TTC549 (cell line): ENCODE data around the gene NBDY.
"Not testable (repeated sequence)": the region's sequence is repeated elsewhere in the genome, so short reads cannot be mapped to it uniquely, and the experiment has no call there.

Experiments used
- FAIRE-seq: peaks from 2 replicates; lab custom pipeline; 2012; peaks lifted over from hg19 to GRCh38; lab: Jason Lieb, UNC

The NBDY gene

GRCh38 chrX:56802921-56803849 is 74.1 kb downstream of the NBDY start:
- FAIRE-seq, result peak; percentile 34

GRCh38 chrX:56803850-56804681 is 75.0 kb downstream of the NBDY start:
- FAIRE-seq, result no peak

- no peak for FAIRE-seq
Measured at GRCh38 chrX:56804867-56805266, 75.8 kb downstream of the NBDY start.

GRCh38 chrX:56805399-56805798 is 76.4 kb downstream of the NBDY start:
- FAIRE-seq, result no peak

GRCh38 chrX:56806176-56806575 is 77.1 kb downstream of the NBDY start:
- not testable (repeated sequence) for FAIRE-seq

GRCh38 chrX:56811599-56811998 is 82.6 kb downstream of the NBDY start:
- FAIRE-seq, result no peak

GRCh38 chrX:56812515-56813105 is 83.6 kb downstream of the NBDY start:
- FAIRE-seq, result no peak

- FAIRE-seq, result no peak
Measured at GRCh38 chrX:56813318-56813837, 84.3 kb downstream of the NBDY start.

- FAIRE-seq, result no peak
Measured at GRCh38 chrX:56817179-56817578, 88.1 kb downstream of the NBDY start.

- FAIRE-seq, result no peak
Measured at GRCh38 chrX:56826020-56826419, 97.0 kb downstream of the NBDY start.

- FAIRE-seq, result no peak
Measured at GRCh38 chrX:56833626-56834025, 104.6 kb downstream of the NBDY start.

- no peak for FAIRE-seq
Measured at GRCh38 chrX:56853436-56853835, 124.4 kb downstream of the NBDY start.

- FAIRE-seq, result no peak
Measured at GRCh38 chrX:56857042-56857441, 128.0 kb downstream of the NBDY start.

GRCh38 chrX:56860888-56861287 is 131.8 kb downstream of the NBDY start:
- FAIRE-seq, result no peak
